ENCODE measurements around the gene KCNJ12.

Gene KCNJ12

DNA sequence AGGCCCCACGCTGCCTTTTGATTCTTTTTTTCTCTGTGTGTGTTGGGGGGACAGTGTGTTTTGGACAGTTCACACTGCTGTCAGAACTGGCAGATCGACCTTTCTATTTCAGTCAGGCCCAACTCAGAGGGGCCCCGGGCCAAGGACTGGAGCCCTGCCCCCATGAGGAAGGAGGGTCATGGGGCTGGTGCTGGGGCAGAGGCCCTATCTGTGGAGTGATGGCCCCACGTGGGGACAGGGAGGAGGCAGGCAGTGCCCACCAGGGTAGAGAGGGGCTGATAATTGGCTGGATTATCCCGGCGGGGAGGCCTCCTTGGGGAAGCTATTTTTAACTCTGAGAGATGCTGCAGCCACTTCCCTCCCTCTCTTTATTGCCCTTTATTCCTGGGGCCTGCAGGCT, 5.7 kb upstream of the KCNJ12 start:
- no peak for DNase-seq

DNA sequence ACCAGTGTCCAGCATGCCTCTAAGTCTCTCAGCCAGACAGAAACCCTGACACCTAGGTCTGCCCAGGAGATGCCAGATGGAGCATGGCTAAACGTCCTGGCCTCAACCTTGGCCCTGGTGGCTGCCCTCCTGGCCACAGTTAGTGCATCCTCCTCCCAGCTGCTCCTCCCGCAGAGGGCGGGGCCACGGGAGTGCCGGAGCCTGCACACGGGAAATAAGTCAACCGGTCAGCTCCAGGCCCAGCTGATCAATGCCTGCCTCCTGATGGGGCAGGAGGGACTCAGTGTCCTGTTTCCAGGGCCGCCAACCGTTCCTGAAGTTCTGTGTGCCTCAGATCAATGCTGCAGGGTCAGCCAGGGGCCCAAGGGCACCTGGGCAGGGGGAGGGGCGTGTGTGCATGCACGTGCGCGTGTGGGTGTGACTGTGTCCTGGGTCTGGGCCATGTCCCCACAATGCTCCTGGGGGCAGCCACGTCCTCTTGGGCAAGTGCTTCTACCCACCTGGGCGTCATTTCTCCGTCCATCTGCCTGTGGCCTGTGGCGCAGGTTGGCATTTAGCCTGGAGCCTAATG, 4.6 kb upstream of the KCNJ12 start:
- DNase-seq: no peak

DNA sequence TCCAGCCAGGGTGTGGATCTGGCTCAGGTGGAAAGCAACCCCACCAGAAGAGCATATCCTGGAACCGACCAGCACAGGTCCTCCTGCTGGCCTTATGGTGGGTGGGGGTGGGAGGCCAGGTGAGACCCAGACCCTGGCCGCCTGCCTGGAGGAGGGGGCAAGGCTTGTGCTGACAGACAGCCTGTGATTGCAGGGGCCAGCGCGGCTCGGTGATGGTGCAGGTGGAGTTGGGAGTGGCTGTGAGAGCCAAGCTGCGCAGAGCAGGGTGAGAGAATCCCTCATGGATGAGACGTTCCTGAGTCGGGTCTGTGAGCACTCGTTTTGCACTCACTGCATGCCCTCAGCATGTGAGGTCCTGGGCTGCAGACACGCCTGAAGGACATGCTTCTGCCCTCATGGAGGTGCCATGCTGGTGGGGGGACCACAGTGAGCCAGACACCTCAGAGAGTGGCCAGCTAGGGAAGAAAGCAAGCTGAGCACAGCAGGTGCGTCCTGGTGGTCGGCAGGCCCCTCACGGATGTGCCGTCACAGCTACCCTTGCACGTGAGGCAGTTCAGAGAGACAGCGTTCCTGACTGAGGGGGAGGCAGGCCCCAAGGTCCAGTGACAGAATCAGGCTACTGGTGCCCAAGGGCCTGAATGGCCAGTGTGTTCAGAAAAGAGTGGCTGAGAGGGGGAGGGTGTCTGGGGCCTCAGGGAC, 3.8 kb upstream of the KCNJ12 start:
- no peak for DNase-seq

DNA sequence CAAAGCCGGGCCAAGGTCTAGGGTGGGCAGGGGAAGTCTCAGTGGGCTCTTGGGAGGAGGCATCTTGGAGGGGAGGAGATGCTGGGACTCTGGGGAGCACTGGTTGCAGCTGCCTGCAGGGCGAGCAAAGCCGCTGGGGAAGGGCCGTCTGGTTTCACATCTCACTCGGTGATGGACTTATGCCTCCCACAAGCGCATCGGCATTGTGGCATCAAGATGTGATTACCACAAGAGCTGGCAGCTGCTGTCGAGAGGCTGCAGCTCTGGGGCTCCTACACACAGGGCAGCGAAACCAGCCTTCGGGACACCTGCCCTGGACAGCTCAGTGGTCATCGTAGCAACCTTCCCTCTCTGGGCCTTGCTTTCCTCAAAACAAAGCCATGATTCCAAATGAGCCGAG, 3.1 kb upstream of the KCNJ12 start:
- no peak for DNase-seq

DNA sequence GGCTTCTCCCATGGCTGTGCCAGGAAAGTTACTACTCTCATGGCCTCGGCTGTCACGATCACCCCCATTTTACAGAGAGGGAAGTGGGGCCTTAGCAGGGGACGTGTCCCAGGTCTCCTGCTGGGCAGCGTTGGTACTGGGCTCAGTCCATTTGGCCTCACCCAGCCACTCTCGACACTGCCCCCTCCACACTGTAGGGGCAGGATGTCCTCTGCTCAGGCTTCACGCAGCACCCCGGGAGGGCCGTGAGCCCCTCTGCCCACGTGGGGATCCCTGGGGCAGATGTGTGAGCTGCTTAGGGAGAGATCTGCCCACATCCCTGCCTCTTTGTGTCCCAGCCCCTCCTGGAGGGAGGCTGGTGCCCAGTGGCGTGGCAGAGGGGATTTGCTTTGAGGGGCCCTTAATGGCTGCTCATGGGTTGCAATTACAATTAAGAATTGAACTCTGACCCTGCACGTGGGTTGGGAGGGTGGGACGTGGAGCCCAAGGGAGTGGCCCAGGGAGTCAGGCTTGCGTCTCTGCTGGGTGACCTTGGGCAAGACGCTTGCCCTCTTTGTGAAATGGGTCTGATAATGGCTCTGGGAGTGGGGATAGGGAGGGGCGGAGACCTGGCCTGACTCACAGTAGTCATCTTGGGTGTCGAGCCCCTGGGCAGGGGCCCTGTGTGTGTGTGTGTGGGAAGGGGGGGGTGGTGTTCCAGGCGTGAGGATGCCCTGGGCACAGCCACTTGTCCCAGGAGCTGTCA, 2.3 kb upstream of the KCNJ12 start:
- DNase-seq: no peak

DNA sequence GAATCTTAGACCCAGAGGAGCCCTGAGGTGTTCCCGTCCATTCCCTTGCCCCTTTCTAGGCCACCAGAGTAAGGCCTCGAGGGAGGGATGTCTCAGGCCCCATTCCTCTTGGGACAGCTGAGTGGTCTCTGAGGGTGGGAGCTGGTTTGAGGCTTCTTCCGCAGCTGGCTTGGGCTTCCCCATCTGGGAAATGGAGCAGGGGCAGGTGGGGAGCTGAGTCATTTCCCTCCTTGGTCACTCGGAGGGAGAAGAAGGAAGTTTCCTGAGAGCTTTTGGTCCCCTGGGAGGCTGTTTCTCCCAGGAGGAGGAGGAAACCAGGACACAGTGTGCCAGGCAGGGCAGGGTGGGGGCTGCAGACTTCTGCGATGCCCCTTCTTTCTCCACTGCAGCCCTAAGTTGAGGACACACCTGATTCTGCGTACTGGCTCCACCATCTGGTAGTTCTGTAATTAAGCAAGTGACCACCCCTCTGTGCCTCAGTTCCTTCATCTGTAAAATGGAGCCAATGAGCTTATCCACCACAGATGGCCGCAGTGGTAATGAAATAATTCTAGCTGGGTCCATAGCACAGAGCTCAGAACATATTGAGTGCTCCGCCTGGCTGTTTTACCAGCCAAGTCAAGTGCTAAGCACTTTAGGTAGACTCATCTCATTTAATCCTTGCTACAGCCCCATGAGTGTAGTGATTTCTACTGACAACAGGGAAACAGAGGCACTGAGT, 1.6 kb upstream of the KCNJ12 start:
- no peak for DNase-seq

DNA sequence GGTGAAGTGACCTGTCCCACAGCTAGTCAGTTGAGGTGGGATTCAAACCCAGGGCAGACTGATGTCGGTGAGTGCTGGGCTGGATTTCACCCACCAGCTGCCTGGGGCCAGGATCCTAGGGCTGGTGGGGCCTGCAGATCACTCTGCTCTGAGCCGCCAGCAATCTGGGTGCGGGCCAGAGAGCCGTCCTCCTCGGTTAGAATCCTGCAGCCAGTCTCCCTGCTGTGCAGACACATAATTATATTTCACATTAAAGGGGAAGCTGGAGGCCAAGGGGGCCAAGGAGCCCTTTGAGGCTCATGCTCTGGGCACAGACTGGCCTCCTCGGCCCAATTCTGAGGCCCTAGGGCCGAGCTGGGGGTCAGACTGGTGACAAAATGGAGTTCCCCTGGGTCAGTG, 996 bp upstream of the KCNJ12 start:
- DNase-seq: no peak

DNA sequence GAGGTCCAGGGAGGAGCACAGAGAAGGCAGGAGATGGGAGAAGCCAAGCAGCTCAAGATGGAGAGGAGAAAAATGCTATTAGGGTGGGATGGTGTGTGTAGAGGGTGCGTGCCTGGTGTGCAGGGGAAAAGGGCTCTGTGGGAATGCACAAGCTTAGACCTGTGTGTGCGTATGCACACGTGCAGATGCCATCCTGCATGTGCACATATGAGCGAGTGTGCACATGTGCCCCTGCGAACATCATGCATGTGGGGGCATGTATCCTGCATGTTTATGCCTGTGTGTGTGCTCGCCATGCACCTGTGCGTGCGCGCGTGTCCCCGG, 438 bp upstream of the KCNJ12 start:
- no peak for DNase-seq

DNA sequence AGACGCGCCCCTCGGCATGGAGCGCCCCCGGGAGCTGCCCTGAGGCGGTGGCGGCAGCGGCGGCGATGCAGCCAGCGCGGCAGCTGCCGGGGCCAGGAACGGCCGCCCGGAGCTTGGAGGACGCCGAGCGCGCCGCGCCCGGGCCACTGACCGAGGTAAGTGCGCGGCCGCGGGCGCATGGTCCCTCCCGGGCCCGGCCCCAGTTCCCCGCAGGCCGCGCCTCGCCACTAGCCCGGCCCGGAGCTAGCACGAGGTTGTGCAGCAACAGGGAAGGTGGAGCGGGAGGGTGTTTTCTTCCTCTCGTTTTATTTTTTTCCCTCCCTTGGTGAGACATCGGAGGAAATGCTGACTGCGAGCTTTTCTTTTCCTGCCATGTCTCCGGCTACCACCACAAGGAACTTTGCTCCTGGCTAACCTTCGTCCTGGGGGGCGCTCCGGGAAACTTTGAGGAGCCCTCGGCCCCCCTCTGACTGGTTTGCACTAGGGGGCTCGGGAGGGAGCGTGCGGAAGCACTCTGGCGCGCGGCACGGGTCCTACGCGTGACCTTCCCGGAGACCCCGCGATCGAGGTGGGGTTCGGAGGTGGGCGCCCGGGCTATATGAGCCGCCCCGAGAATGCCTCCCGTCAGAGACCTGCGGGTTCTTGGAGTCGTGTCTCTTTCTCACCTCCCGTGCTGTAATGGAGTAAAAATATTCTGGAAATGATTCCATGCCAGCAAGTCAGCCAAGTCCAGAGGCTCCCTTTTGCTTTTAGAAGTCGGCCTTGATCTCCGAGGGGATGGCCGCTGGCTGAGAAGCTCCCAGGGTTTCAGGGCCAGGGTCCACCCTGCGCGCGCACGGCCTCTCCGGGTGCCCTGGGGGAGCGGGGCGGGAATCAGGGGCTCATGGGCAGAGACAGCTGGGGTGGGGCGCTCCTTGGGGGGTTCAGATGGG, 868 bp downstream of the KCNJ12 start:
- peak; percentile 36 for DNase-seq

DNA sequence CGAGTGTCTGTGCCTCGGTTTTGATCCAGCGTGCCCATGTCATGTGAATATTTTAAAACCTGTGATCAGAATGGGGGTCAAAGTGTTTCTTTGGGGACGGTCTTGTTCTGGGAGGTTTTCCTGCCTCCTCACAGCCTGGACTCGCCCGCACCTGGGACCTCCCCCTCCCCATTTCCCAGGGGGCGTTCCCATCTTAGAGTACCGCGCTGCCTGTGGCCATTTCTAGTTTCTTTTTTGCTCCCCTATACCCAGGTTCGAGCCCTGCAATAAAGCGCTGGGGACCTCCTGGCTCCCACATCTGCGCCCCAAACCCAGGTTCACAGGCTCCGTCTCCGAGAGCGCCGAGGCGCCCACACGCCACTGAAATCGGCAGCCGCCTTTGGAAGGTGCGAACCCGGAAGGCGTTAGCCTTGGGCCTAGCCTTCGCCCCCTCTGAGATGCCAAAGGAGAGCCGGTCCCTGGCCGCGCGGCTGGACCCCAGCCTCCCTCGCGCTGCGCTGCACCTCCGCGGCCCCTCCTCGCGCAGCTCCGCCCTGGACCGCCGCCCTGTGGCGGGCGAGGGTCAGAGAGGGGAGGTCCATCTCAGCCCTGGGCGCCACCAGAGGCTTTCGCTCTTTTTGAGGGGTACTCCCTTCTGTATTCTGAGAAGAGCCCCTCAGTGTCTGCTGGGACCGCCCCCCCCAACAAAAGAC, 1.7 kb downstream of the KCNJ12 start:
- DNase-seq: no peak

DNA sequence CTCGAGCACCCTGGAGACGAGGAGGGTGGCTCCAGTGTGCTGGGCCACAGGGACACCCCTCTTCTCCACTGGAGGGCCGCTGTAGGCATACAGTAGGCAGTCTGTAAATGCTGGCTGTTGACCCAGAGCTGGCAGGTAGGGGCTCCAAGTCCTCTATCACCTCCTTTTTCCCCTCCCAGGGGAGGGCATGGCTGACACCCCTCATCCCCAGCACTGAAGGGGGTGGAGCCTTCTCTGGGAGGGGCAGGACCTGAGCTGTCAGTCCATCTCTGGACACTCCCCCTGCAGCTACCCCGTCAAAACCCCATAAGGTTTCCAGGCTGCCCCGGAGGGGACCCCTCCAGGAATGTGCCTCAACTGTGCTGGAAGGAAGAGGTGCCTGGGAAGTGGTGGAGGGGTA, 2.4 kb downstream of the KCNJ12 start:
- DNase-seq: no peak

DNA sequence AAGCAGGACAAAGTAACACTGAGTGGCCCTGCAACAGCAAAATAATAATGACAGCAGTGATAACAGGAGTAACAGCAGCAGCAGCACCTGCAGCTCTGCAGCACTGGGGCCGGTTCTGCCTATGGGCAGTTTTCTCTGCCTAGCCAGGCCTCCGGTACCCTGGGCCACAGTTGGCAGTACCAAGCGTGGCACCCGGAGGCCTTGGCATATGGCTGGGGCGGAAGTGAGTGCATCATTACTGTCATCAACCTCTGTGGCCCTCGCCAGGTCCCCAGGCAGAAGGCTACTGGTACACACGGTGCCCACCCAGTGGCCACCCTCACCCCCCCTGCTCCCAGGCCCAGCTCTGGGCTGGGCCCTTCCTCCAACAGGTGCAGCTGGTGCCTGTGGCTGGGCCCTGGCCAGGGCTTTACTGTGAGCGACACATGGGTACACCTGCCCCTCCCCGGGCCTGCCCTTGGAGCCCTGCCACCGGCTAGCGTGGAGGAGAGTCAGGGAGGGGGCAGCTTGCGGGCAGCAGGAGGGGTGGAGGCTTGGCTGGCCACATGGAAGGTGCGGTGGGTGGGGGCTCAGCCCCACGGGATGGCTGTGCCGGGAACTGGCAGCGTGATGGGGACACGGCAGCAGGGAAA, 3.0 kb downstream of the KCNJ12 start:
- peak; percentile 84 for DNase-seq

DNA sequence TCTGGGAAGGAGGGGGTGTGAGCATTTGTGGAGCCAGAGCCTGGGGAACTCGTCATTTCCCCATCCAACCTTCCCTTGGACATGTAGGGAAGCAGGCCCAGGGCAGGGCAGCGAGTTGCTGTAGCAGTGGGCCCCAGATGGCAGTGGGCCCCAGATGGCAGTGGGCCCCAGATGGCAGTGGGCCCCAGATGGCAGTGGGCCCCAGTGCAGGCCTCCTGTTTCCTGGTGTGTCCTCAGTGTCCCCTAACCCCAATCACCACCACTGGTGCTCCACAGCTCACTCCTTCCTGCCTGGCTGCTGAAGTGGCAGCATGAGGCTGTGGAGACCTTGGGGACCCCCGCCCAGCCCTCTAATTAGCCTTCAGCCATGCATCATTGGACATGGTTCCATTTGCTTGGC, 4.5 kb downstream of the KCNJ12 start:
- no peak for DNase-seq

DNA sequence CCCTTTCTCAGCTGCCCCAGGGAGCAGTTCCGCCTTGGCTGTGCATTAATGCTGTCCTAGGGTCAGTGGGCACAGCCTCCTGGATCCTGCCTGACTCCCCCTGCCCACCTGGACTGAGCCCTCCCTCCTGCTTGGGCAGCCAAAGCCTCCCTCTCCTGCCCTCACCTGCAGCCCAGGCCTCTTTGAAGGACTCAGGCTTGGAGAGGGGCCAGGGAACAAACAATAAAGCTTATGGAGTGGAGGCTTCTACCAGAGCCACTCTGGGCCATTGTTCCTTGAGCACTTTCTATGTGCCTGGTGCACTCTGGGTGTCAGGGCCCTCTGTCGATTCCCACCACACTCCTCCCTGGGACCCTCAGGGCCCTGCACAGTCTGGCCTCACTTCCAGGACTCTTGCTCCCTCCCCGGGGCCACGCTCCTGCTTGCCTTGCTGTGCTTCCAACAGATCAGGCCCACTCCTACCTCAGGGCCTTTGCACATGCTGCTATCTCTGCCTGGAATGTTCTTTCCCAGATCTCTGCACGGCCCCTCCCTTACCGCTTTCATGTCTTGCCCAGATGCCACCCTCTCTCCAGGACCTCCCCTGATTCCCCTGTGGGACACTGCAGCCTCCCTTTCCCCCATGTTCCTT, 5.0 kb downstream of the KCNJ12 start:
- DNase-seq: peak; percentile 19

DNA sequence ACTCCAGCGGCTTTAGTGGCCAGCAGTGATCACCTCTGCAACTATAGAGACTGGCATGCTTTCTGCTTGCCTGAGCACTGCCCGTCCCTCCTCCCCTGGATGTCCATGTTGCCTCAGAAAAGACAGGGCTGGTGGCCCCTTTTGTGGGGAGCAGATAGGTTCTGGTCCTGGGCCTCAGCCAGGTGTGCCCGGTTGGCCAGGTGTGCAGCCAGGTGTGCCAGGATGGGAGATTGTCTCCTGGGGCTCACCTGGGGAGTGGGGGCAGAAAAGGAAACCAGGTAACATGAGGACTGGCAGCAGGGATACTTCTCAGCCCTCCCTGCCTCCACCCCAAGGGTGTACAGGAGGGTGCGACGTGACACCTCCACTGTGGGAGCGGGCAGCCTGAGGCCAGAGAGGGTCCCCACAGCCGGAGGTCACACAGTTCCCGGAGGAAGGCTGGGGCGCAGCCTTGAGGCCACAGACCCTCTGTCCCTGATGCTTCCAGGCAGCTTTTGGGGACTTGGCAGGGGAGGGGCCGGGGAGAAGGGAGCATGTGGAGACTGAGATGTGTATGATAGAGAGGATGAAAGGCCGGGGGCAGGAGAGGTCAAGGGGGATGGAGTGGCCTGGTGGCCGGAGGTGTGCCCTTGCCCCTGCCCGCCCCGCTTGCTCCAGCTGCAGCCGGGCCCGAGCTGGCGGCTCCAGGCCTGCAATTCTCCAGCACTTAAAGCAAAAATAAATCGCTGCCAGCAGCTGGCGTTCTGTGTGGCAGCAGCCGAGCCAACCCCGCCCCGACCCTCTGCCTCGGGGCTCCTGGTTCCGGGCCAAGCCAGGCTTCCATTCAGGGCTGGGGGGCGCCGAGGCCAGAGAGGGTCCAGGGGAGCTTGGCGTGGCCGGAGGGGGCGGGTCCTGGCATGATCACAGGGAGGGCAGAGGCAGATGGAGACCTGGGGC, 6.7 kb downstream of the KCNJ12 start:
- DNase-seq: peak; percentile 74

DNA sequence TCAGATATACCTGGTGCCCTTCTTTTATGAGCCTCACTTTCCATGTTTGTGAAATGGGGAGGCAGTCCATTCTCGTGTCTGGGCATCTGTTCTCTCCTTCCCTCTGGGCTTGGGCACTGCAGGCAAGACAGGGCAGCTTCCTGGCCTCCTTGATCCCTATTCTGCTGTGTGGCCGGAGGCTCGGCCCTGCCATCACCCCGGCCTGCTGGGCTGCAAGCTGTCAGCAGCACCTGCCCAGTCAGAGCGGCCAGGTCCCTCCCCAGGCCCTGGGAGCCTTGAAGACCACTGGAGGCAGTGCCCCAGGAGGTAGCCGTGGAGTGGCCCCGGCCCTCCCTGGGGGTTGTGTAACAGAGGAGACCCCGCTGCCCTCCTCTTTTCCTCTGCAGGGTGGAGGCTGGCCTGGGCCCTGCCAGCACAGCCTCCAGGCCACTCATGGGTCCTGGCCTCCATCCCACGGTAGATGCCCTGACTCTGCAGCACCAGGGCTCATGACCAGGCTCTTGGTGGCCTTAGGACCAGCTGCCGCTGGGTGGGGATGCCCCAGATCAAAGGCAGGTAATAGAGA, 9.2 kb downstream of the KCNJ12 start:
- no peak for DNase-seq

DNA sequence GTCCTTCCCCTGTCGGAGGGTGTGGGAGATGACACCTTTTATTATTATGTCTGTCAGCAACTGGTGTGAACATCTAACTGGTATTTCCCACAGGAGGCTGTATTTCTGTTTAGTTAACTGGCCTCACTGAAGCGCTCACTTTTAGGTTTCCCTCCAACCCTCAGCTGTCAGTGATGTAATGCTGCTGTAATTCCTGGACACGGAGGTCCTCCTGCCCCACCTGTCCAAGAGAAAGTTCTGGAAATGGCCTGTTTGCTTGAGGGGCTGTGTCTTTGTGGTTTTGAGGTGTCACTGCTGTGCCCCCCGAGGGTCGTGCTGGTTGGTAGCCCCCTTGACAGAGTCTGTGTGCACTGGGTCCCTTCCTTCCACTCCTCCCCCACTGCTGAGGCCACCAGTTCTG, 11.5 kb downstream of the KCNJ12 start:
- DNase-seq: no peak

DNA sequence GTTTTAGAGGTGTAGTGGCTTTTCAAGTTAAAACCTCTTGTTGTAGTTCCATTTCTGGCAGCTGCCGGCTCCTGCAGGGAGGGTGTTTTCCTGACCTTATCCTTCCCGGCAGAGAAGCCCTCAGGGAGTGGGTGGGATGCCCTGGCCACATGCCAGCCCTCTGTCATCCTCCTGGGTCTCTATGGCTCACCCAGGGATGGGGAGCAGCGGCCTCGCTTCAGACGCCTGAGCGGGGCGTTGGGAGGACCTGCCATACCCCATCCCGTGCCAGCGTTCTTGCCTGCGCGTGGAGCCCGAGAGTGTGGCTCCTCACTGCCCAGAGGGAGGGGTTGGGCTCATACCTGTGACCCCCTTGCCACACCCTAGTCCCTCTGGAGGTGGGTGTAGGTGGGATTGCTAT, 11.9 kb downstream of the KCNJ12 start:
- DNase-seq: peak; percentile 40

DNA sequence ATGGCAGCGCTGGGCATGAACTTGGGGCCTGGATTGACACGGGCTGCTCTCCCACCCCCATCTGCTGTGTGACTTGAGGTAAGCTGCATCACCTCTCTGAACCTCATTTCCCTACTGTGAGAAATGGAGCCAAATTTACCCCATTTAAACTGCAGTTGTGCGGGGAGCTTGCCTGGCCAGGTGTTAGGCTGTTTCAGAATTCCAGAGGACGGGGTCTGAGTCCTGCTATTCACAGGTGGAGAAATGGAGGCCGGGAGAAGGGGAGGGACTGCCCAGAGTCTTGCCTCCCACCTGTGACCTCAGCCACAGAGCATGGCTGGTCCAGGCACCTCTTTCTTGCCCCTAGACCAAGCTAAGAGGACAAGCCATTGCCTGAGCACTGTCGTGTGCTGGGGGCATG, 12.8 kb downstream of the KCNJ12 start:
- no peak for DNase-seq

DNA sequence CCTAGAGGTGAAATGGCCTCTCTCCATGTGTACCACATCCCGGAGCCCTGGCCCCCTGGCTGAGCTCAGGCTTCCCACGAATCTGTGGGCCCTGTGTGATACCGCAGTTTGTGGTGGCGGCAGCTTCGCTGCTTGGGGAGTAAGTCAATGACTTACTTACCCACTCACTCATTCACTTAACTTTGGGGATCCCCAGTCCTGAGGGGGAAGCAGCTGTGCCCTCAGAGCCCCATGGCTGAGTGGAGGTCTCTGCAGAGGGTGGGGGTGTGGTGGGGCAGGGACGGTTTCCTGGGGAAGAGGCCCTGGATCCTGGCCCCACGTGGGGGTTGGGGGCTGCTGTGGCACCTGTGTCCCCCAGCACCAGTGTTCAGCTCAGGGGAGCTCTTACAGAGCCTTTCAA, 13.2 kb downstream of the KCNJ12 start:
- no peak for DNase-seq

Measured in NCI-H1105 treated with DMSO at 0.1 percent for 48 hours (cell line).